Measurements from ENCODE around the gene PHF5A. TPM values are rescaled to one million over a fixed set of nuclear protein-coding genes. Genes with fewer than 3 reads are reported as not detected.

The PHF5A gene
- total RNA-seq, 1 experiment from 2014 or later: 62.9 TPM

GRCh38 chr22:41512421-41513194 lies 44.1 kb upstream of the PHF5A start:
- H3K4me2 ChIP-seq: peak overlapping the region; percentile 54
- peaks cover 30% of the 10 kb centered on the region; the same call in 1 of the 2 replicates for H3F3A ChIP-seq (ENCODE audit: insufficient read depth, low read depth)
- POLR2A ChIA-PET (ENCODE audit: unreplicated experiment): interaction anchor here (0.6 kb wide), 1 partner anchor 132 kb away, joined by 4 read pairs; no protein-coding TSS in a partner anchor
- peaks cover 4% of the 10 kb centered on the region for H3K79me2 ChIP-seq (ENCODE audit: low read depth)
- peak overlapping the region; percentile 51 for H3K27ac ChIP-seq
- H3K4me1 ChIP-seq (replicated peaks; ENCODE audit: insufficient read depth): peaks cover 29% of the 10 kb centered on the region
- TF ChIP-seq EZH2 (IDR thresholded peaks at IDR 0.05; ENCODE audit: low read depth): no peak
- TF ChIP-seq, protein P1, sequence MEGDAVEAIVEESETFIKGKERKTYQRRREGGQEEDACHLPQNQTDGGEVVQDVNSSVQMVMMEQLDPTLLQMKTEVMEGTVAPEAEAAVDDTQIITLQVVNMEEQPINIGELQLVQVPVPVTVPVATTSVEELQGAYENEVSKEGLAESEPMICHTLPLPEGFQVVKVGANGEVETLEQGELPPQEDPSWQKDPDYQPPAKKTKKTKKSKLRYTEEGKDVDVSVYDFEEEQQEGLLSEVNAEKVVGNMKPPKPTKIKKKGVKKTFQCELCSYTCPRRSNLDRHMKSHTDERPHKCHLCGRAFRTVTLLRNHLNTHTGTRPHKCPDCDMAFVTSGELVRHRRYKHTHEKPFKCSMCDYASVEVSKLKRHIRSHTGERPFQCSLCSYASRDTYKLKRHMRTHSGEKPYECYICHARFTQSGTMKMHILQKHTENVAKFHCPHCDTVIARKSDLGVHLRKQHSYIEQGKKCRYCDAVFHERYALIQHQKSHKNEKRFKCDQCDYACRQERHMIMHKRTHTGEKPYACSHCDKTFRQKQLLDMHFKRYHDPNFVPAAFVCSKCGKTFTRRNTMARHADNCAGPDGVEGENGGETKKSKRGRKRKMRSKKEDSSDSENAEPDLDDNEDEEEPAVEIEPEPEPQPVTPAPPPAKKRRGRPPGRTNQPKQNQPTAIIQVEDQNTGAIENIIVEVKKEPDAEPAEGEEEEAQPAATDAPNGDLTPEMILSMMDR (conservative IDR thresholded peaks at IDR 0.05): no peak
- no peaks in the 10 kb centered on the region for H3K9me3 ChIP-seq (ENCODE audit: insufficient read depth, low read depth)
- DNase-seq: peak; percentile 66 to 74
- 0 out of 2 replicates have a peak, but pooled peaks cover 5% of the 10 kb centered on the region for H4K20me1 ChIP-seq (ENCODE audit: insufficient read depth)
- no TSS peak for BruUV-seq (replicated peaks)
- H3K9me2 ChIP-seq (ENCODE audit: insufficient read depth): no peaks in the 10 kb centered on the region
- H3K27me3 ChIP-seq (ENCODE audit: insufficient read depth, low read depth): no peaks in the 10 kb centered on the region
- H3K4me3 ChIP-seq: no peak overlapping the region
- H2AFZ ChIP-seq: no peak overlapping the region
- peaks cover 19% of the 10 kb centered on the region for H3K36me3 ChIP-seq (ENCODE audit: low read depth)
- CTCF ChIA-PET: interaction anchor here (0.6 kb wide), 1 partner anchor 67 kb away, joined by 4 read pairs; no protein-coding TSS in a partner anchor
- intact Hi-C loops (cut with micrococcal nuclease; ENCODE audit: unreplicated experiment): loop anchor here (10.0 kb wide), 1 partner anchor 328 kb away; no protein-coding TSS in a partner anchor

GRCh38 chr22:41511521-41511968 lies 43.1 kb upstream of the PHF5A start:
- Histone ChIP-seq H2AFZ (no peak overlapping the region), H4K20me1 (ENCODE audit: insufficient read depth) (peaks cover 11% of the 10 kb centered on the region; the same call in 1 of the 2 replicates), H3K27ac (peak overlapping the region; percentile 51), H3K36me3 (ENCODE audit: low read depth) (peaks cover 19% of the 10 kb centered on the region), H3K4me2 (no peak overlapping the region), H3K27me3 (ENCODE audit: insufficient read depth, low read depth) (no peaks in the 10 kb centered on the region), H3K9me3 (ENCODE audit: insufficient read depth, low read depth) (no peaks in the 10 kb centered on the region), H3K79me2 (ENCODE audit: low read depth) (peaks cover 4% of the 10 kb centered on the region), H3K4me1 (replicated peaks; ENCODE audit: insufficient read depth) (peaks cover 23% of the 10 kb centered on the region), H3F3A (ENCODE audit: insufficient read depth, low read depth) (peaks cover 20% of the 10 kb centered on the region; the same call in 1 of the 2 replicates), H3K9me2 (ENCODE audit: insufficient read depth) (no peaks in the 10 kb centered on the region), H3K4me3 (no peak overlapping the region)
- ChIA-PET POLR2A (ENCODE audit: unreplicated experiment) (no interaction called here), CTCF (no interaction called here)
- no peak for DNase-seq
- intact Hi-C loops (cut with micrococcal nuclease; ENCODE audit: unreplicated experiment): loop anchor here (10.0 kb wide), 1 partner anchor 327 kb away; no protein-coding TSS in a partner anchor
- no peak for TF ChIP-seq EZH2 (IDR thresholded peaks at IDR 0.05; ENCODE audit: low read depth)
- TF ChIP-seq, protein P1 (conservative IDR thresholded peaks at IDR 0.05): no peak
- no TSS peak for BruUV-seq (replicated peaks)

DNA sequence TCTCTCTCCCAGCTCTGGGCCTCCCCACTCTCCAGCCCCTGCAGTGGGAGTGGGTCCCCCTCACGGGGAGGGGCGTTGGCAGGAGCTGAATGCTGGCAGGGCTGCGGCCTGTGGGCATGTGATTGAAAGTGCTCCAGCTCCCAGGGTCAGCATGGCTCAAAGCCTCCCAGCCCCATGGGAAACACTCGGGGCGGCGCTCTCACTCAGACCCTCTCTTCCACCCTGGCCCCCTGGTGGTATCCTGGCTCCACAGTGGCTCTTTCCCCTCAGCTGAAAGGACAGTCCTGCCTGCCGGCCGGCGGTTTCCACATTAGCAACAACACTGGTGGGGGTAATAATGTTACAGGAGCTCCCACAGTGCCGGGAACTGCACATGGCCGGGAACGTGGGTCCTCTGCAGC lies 40.3 kb upstream of the PHF5A start:
- intact Hi-C loops (cut with micrococcal nuclease; ENCODE audit: unreplicated experiment): no loop called here
- BruUV-seq (replicated peaks): no TSS peak
- peaks cover 11% of the 10 kb centered on the region; the same call in 1 of the 2 replicates for H4K20me1 ChIP-seq (ENCODE audit: insufficient read depth)
- H3K9me2 ChIP-seq (ENCODE audit: insufficient read depth): no peaks in the 10 kb centered on the region
- ChIA-PET CTCF (no interaction called here), POLR2A (ENCODE audit: unreplicated experiment) (no interaction called here)
- H2AFZ ChIP-seq: no peak overlapping the region
- no peak overlapping the region for H3K27ac ChIP-seq
- H3K27me3 ChIP-seq (ENCODE audit: insufficient read depth, low read depth): no peaks in the 10 kb centered on the region
- H3K9me3 ChIP-seq (ENCODE audit: insufficient read depth, low read depth): no peaks in the 10 kb centered on the region
- DNase-seq: no peak
- no peak for TF ChIP-seq EZH2 (IDR thresholded peaks at IDR 0.05; ENCODE audit: low read depth)
- TF ChIP-seq, protein P1 (conservative IDR thresholded peaks at IDR 0.05): no peak
- H3K4me1 ChIP-seq (replicated peaks; ENCODE audit: insufficient read depth): peaks cover 23% of the 10 kb centered on the region
- peaks cover 15% of the 10 kb centered on the region; the same call in 1 of the 2 replicates for H3F3A ChIP-seq (ENCODE audit: insufficient read depth, low read depth)
- H3K4me3 ChIP-seq: no peak overlapping the region
- peaks cover 4% of the 10 kb centered on the region for H3K79me2 ChIP-seq (ENCODE audit: low read depth)
- H3K36me3 ChIP-seq (ENCODE audit: low read depth): peaks cover 14% of the 10 kb centered on the region
- no peak overlapping the region for H3K4me2 ChIP-seq

Data from PC-9 (cell line).